Endometrial microvascular endothelial cells (primary cell): ENCODE data around the gene KANK4. TPM values are rescaled to one million over a fixed set of nuclear protein-coding genes. Genes with fewer than 3 reads are reported as not detected.

Experiments
- in situ Hi-C: cut with HindIII; loops from 2 replicates; pipeline ENCODE4 v1.10.0; 2017; ENCODE audit warnings: low sequenced_read_pairs, low pct_unique_long_range_greater_than_20kb; ENCODE audit errors: inconsistent ontology term
- total RNA-seq: library from RNA; depleted of rRNA; stranded (reverse); fragments of >200 nt; gene quantifications from one replicate; pipeline ENCODE4 v1.2.3, GENCODE V29; 2015; ENCODE audit errors: inconsistent ontology term

The KANK4 gene
- total RNA-seq, 1 donor from 2014 or later, result not detected

- in situ Hi-C loops, result no loop called here
These were observed 21.9 kb upstream of the KANK4 start for GRCh38 chr1:62341089-62341488.

- in situ Hi-C loops, result no loop called here
These were observed 18.7 kb upstream of the KANK4 start for GRCh38 chr1:62337706-62338631.

GRCh38 chr1:62336995-62337705, 17.9 kb upstream of the KANK4 start:
- in situ Hi-C loops, result no loop called here

- in situ Hi-C loops, result no loop called here
These were observed 17.4 kb upstream of the KANK4 start for GRCh38 chr1:62336638-62336994.

GRCh38 chr1:62335656-62336055, 16.4 kb upstream of the KANK4 start:
- in situ Hi-C loops, result no loop called here

- in situ Hi-C loops, result no loop called here
These were observed 15.3 kb upstream of the KANK4 start for GRCh38 chr1:62334434-62334985.

- in situ Hi-C loops, result no loop called here
These were observed 14.2 kb upstream of the KANK4 start for GRCh38 chr1:62333441-62333840.

- in situ Hi-C loops, result no loop called here
These were observed 8.3 kb upstream of the KANK4 start for GRCh38 chr1:62327360-62328055.

GRCh38 chr1:62325681-62326080, 6.4 kb upstream of the KANK4 start:
- in situ Hi-C loops, result no loop called here

GRCh38 chr1:62325081-62325480, 5.8 kb upstream of the KANK4 start:
- in situ Hi-C loops, result no loop called here

GRCh38 chr1:62321446-62321845, 2.2 kb upstream of the KANK4 start:
- in situ Hi-C loops, result no loop called here

- in situ Hi-C loops, result no loop called here
These were observed 896 bp downstream of the KANK4 start for GRCh38 chr1:62318320-62318755.

GRCh38 chr1:62317021-62317768, 2.0 kb downstream of the KANK4 start:
- in situ Hi-C loops, result no loop called here

- in situ Hi-C loops, result no loop called here
These were observed 3.1 kb downstream of the KANK4 start for GRCh38 chr1:62316135-62316534.

GRCh38 chr1:62315387-62315786, 3.8 kb downstream of the KANK4 start:
- in situ Hi-C loops, result no loop called here

GRCh38 chr1:62314454-62315350, 4.5 kb downstream of the KANK4 start:
- in situ Hi-C loops, result no loop called here

- in situ Hi-C loops, result no loop called here
These were observed 6.5 kb downstream of the KANK4 start for GRCh38 chr1:62312698-62313097.

- in situ Hi-C loops, result no loop called here
These were observed 7.7 kb downstream of the KANK4 start for GRCh38 chr1:62311473-62311943.
